GM19025 (cell line): ENCODE results near the gene BCO2.
A peak's percentile ranks its signal among the peaks of the same experiment; 100 is the strongest.

Source experiments
- ATAC-seq: cut with Tn5 transposase; IDR thresholded peaks from one replicate; pipeline ENCODE4 v1.9.1; 2021; ENCODE audit warnings: mild to moderate bottlenecking, low read depth, moderate library complexity; ENCODE audit not compliant: unreplicated experiment

Gene BCO2

GRCh38 chr11:112212290-112212689 is 37.0 kb downstream of the BCO2 start:
- no peak for ATAC-seq

- no peak for ATAC-seq
Measured at GRCh38 chr11:112212710-112213109, 37.4 kb downstream of the BCO2 start.

- ATAC-seq = no peak
Measured at GRCh38 chr11:112213753-112214152, 38.4 kb downstream of the BCO2 start.

- ATAC-seq = no peak
Measured at GRCh38 chr11:112215621-112216020, 40.3 kb downstream of the BCO2 start.

- no peak for ATAC-seq
Measured at GRCh38 chr11:112216561-112217105, 41.3 kb downstream of the BCO2 start.

- peak; percentile 91 for ATAC-seq
Measured at GRCh38 chr11:112219476-112220232, 44.3 kb downstream of the BCO2 start.

GRCh38 chr11:112221274-112221835 is 46.0 kb downstream of the BCO2 start:
- no peak for ATAC-seq

- no peak for ATAC-seq
Measured at GRCh38 chr11:112222303-112222702, 47.0 kb downstream of the BCO2 start.

- no peak for ATAC-seq
Measured at GRCh38 chr11:112223121-112223520, 47.8 kb downstream of the BCO2 start.

- ATAC-seq = no peak
Measured at GRCh38 chr11:112223754-112224532, 48.6 kb downstream of the BCO2 start.

GRCh38 chr11:112225753-112226061 is 50.4 kb downstream of the BCO2 start:
- no peak for ATAC-seq

- ATAC-seq = peak; percentile 95
Measured at GRCh38 chr11:112226062-112226830, 50.9 kb downstream of the BCO2 start, which contains the start of gene PTS. PTS (plus strand) TSS chr11:112226428; CDS start chr11:112226444, 16 bp downstream.

- peak; percentile 38 for ATAC-seq
Measured at GRCh38 chr11:112226831-112227401, 51.6 kb downstream of the BCO2 start.

- no peak for ATAC-seq
Measured at GRCh38 chr11:112227471-112227870, 52.2 kb downstream of the BCO2 start.

- no peak for ATAC-seq
Measured at GRCh38 chr11:112228706-112229105, 53.4 kb downstream of the BCO2 start.

- ATAC-seq = no peak
Measured at GRCh38 chr11:112229159-112229558, 53.8 kb downstream of the BCO2 start.

- ATAC-seq = no peak
Measured at GRCh38 chr11:112229746-112230433, 54.6 kb downstream of the BCO2 start.

GRCh38 chr11:112231952-112232351 is 56.6 kb downstream of the BCO2 start:
- ATAC-seq = no peak

GRCh38 chr11:112235750-112236390 is 60.6 kb downstream of the BCO2 start:
- no peak for ATAC-seq
